ENCODE data around the gene HPS4. TPM values are rescaled to one million over a fixed set of nuclear protein-coding genes. Genes with fewer than 3 reads are reported as not detected.

The HPS4 gene
- total and polyA plus RNA-seq, 10 of the 15 experiments (the other 5 are each of a cell fraction or from before 2014, with no cell fraction given), result 11.7 to 36.7 (median 30.8) TPM

- Histone ChIP-seq H2AFZ (ENCODE audit: control insufficient read depth, low read depth, low read length) (no peak overlapping the region), H3K79me2 (ENCODE audit: control insufficient read depth, insufficient read depth, low read length) (peaks cover 5% of the 10 kb centered on the region), H3K4me1 (ENCODE audit: control insufficient read depth, insufficient read depth, low read length) (no peaks in the 10 kb centered on the region), H3K9ac (ENCODE audit: control insufficient read depth, insufficient read depth, low read length) (no peak overlapping the region), H4K20me1 (ENCODE audit: control insufficient read depth, insufficient read depth) (no peaks in the 10 kb centered on the region), H3K36me3 (ENCODE audit: control insufficient read depth in 2 of 2, insufficient read depth in 2 of 2, low read length in 1 of 2) (peaks cover 29 to 41% of the 10 kb centered on the region in 2 experiments), H3K27me3 (replicated peaks in 1 of 2; ENCODE audit: control insufficient read depth in 2 of 2, insufficient read depth in 2 of 2, low read length in 1 of 2) (no peaks in the 10 kb centered on the region), H3K9me3 (replicated peaks; ENCODE audit: control insufficient read depth, insufficient read depth, low read length) (no peaks in the 10 kb centered on the region), H3K4me3 (no peak overlapping the region), H3K4me2 (ENCODE audit: control insufficient read depth, insufficient read depth) (no peak overlapping the region), H3K27ac (ENCODE audit: control insufficient read depth, insufficient read depth) (no peak overlapping the region)
- no peak for DNase-seq (ENCODE audit: low read depth, low spot score)
- POLR2A ChIA-PET, result no interaction called here
- RAD21 ChIA-PET (ENCODE audit: unreplicated experiment), result interaction anchor here (2.1 kb wide), 1 partner anchor 66 kb away, joined by 11 read pairs; no protein-coding TSS in a partner anchor
- ATAC-seq, result no peak
- CTCF ChIA-PET, result interaction anchor here (3.7 to 5.5 kb wide), 3 partner anchors 33 to 96 kb away, joined by 26 to 124 read pairs (median 111); no protein-coding TSS in a partner anchor
- FAIRE-seq, result no peak
- SMC1A ChIA-PET (ENCODE audit: uncharacterized antibody, unreplicated experiment), result interaction anchor here (1.2 to 5.1 kb wide), 5 partner anchors 29 to 99 kb away, joined by 3 to 73 read pairs (median 6); no protein-coding TSS in a partner anchor
- no peak for TF ChIP-seq BCL11A (IDR thresholded peaks at IDR 0.05; ENCODE audit: low read depth, low read length)
- 84% methylated on average over 9 of the region's 9 CpGs for WGBS (ENCODE audit: insufficient coverage, insufficient replicate concordance, low lambda C conversion rate, missing lambda C conversion rate)
- intact Hi-C loops (cut with micrococcal nuclease; ENCODE audit: unreplicated experiment), result no loop called here
- no TSS peak for BruUV-seq (replicated peaks)
- in situ Hi-C loops (cut with MboI), result loop anchor here (5.0 kb wide), 2 partner anchors 61 to 96 kb away; no protein-coding TSS in a partner anchor
Observed at GRCh38 chr22:26463688-26464087, 19.9 kb downstream of the HPS4 start.

GRCh38 chr22:26463101-26463661 lies 20.4 kb downstream of the HPS4 start:
- Histone ChIP-seq H3K4me2 (ENCODE audit: control insufficient read depth, insufficient read depth) (no peak overlapping the region), H3K36me3 (ENCODE audit: control insufficient read depth in 2 of 2, insufficient read depth in 2 of 2, low read length in 1 of 2) (peaks cover 29 to 41% of the 10 kb centered on the region in 2 experiments), H4K20me1 (ENCODE audit: control insufficient read depth, insufficient read depth) (no peaks in the 10 kb centered on the region), H3K4me3 (no peak overlapping the region), H3K27me3 (replicated peaks in 1 of 2; ENCODE audit: control insufficient read depth in 2 of 2, insufficient read depth in 2 of 2, low read length in 1 of 2) (no peaks in the 10 kb centered on the region), H2AFZ (ENCODE audit: control insufficient read depth, low read depth, low read length) (no peak overlapping the region), H3K79me2 (ENCODE audit: control insufficient read depth, insufficient read depth, low read length) (peaks cover 5% of the 10 kb centered on the region), H3K27ac (ENCODE audit: control insufficient read depth, insufficient read depth) (no peak overlapping the region), H3K9ac (ENCODE audit: control insufficient read depth, insufficient read depth, low read length) (no peak overlapping the region), H3K4me1 (ENCODE audit: control insufficient read depth, insufficient read depth, low read length) (no peaks in the 10 kb centered on the region), H3K9me3 (replicated peaks; ENCODE audit: control insufficient read depth, insufficient read depth, low read length) (no peaks in the 10 kb centered on the region)
- ChIA-PET SMC1A (ENCODE audit: uncharacterized antibody, unreplicated experiment) (interaction anchor here (1.0 to 5.1 kb wide), 8 partner anchors 10 to 98 kb away, joined by 3 to 73 read pairs (median 5); no protein-coding TSS in a partner anchor), POLR2A (no interaction called here), CTCF (interaction anchor here (0.9 to 5.5 kb wide), 5 partner anchors 19 to 871 kb away, joined by 3 to 124 read pairs (median 47); partner anchors contain the start of genes HPS4 and SRRD), RAD21 (ENCODE audit: unreplicated experiment) (interaction anchor here (1.0 to 2.4 kb wide), 4 partner anchors 16 to 99 kb away, joined by 3 to 11 read pairs (median 10); no protein-coding TSS in a partner anchor)
- no peak for FAIRE-seq
- 70% methylated on average over 10 of the region's 10 CpGs for WGBS (ENCODE audit: insufficient coverage, insufficient replicate concordance, low lambda C conversion rate, missing lambda C conversion rate)
- in situ Hi-C loops (cut with MboI), result loop anchor here (5.0 kb wide), 2 partner anchors 61 to 96 kb away; no protein-coding TSS in a partner anchor
- no TSS peak for BruUV-seq (replicated peaks)
- intact Hi-C loops (cut with micrococcal nuclease; ENCODE audit: unreplicated experiment), result no loop called here
- ATAC-seq, result no peak
- DNase-seq (ENCODE audit: low read depth, low spot score), result no peak
- TF ChIP-seq MXI1 (IDR thresholded peaks at IDR 0.05; ENCODE audit: low read depth, low read length), result no peak
- TF ChIP-seq NKRF (conservative IDR thresholded peaks at IDR 0.05), result no peak
- TF ChIP-seq ATF2 (IDR thresholded peaks at IDR 0.05; ENCODE audit: low read length), result no peak
- TF ChIP-seq KDM1A (IDR thresholded peaks at IDR 0.05; ENCODE audit: borderline replicate concordance), result no peak
- TF ChIP-seq CUX1 (IDR thresholded peaks at IDR 0.05; ENCODE audit: insufficient replicate concordance, low read depth, low read length), result no peak

All from GM12878 (cell line).